A549 (cell line): ENCODE measurements around the gene NSMF. TPM values are rescaled to one million over a fixed set of nuclear protein-coding genes. Genes with fewer than 3 reads are reported as not detected.
A peak's percentile ranks its signal among the peaks of the same experiment; 100 is the strongest.

ENCODE experiments used
- ATAC-seq, 2 experiments: fragments of 200-7000 bp in 1 of 2; fragments of >200 bp in 1 of 2; cut with Nextera tagmentation in 1 of 2; cut with Tn5 transposase in 1 of 2; 3 replicates each; pipeline versions ENCODE4 v1.8.0 to v1.9.1; 2018 to 2020; ENCODE audit warnings: mild to moderate bottlenecking in 1 of 2, moderate library complexity in 1 of 2
- CTCF ChIA-PET: fragments of 300-600 bp; sonication (Branson Sonifier 250); formaldehyde crosslinking; extraction: SDS; loops from one replicate; lab custom pipeline; 2021; ENCODE audit warnings: antibody characterized with exemption, inconsistent platforms; lab: Yijun Ruan, JAX
- POLR2A ChIA-PET: fragments of 350-600 bp; formaldehyde crosslinking; extraction: SDS; loops from one replicate; lab custom pipeline; 2021; ENCODE audit warnings: antibody characterized with exemption, inconsistent platforms; lab: Yijun Ruan, JAX
- DNase-seq, 2 experiments: peaks; one replicate each; pipeline versions ENCODE4 v3.0.0 to v3.0.0-alpha.2; 2011 to 2016; ENCODE audit warnings: low read depth in 1 of 2, low spot score in 1 of 2
- FAIRE-seq: peaks from 2 replicates; lab custom pipeline; 2011; peaks lifted over from hg19 to GRCh38; lab: Jason Lieb, UNC
- H3K27ac ChIP-seq, 2 experiments: fragments of >200 bp; sonication (Bioruptor Twin); formaldehyde crosslinking; 3 replicates each; pipeline ENCODE4 v1.5.1; 2016 to 2017
- H3K4me1 ChIP-seq: fragments of >200 bp; sonication (Bioruptor Twin); formaldehyde crosslinking; 3 replicates; pipeline ENCODE4 v1.6.1; 2016
- H3K4me2 ChIP-seq: fragments of >200 bp; sonication (Bioruptor Twin); formaldehyde crosslinking; 3 replicates; pipeline ENCODE4 v1.6.1; 2016
- H3K4me3 ChIP-seq: fragments of >200 bp; sonication (Bioruptor Twin); formaldehyde crosslinking; 3 replicates; pipeline ENCODE4 v1.5.1; 2016
- H3K9me3 ChIP-seq: fragments of >200 bp; sonication (Bioruptor Twin); formaldehyde crosslinking; 3 replicates; pipeline ENCODE4 v1.6.1; 2016
- CHD2 ChIP-seq: fragments of 150-350 bp; IDR thresholded peaks from 2 replicates; pipeline ENCODE4 v1.6.1; 2014; ENCODE audit warnings: low read length; ENCODE audit not compliant: partially characterized antibody
- CHD4 ChIP-seq: fragments of 200-600 bp; sonication (generic); IDR thresholded peaks from 2 replicates; pipeline ENCODE4 v1.6.1; 2016; ENCODE audit warnings: antibody characterized with exemption, mild to moderate bottlenecking, borderline replicate concordance
- FOSB ChIP-seq: fragments of 250-450 bp; sonication (Bioruptor Pico); IDR thresholded peaks from 2 replicates; pipeline ENCODE4 v1.5.0; 2020; ENCODE audit warnings: mild to moderate bottlenecking, moderate library complexity
- FOXS1 ChIP-seq: fragments of 250-450 bp; sonication (Bioruptor Pico); IDR thresholded peaks from 2 replicates; pipeline ENCODE4 v1.5.0; 2020; ENCODE audit warnings: mild to moderate bottlenecking, moderate library complexity
- HOXA7 ChIP-seq: fragments of 250-450 bp; sonication (Bioruptor Pico); IDR thresholded peaks from 2 replicates; pipeline ENCODE4 v1.5.0; 2020; ENCODE audit warnings: mild to moderate bottlenecking, moderate library complexity
- HOXB13 ChIP-seq: fragments of 250-450 bp; sonication (Bioruptor Pico); IDR thresholded peaks from 2 replicates; pipeline ENCODE4 v1.5.0; 2020; ENCODE audit warnings: low read depth, mild to moderate bottlenecking, moderate library complexity
- JUNB ChIP-seq: fragments of >200 bp; sonication (Bioruptor Twin); formaldehyde crosslinking; IDR thresholded peaks from 2 replicates; pipeline ENCODE4 v1.6.1; 2016
- MAFK ChIP-seq: fragments of 450-650 bp; IDR thresholded peaks from 2 replicates; pipeline ENCODE4 v1.6.1; 2014; ENCODE audit not compliant: partially characterized antibody
- NPAS2 ChIP-seq: fragments of 250-450 bp; sonication (Bioruptor Pico); IDR thresholded peaks from 2 replicates; pipeline ENCODE4 v1.8.0; 2022; ENCODE audit warnings: mild to moderate bottlenecking, moderate library complexity, borderline replicate concordance
- PHF8 ChIP-seq: fragments of 200-600 bp; sonication (generic); IDR thresholded peaks from 2 replicates; pipeline ENCODE4 v1.6.1; 2016; ENCODE audit warnings: low read depth, mild to moderate bottlenecking, antibody characterized with exemption, moderate library complexity, borderline replicate concordance
- RAD21 ChIP-seq, 2 experiments: fragments of >200 bp in 1 of 2; sonication (Bioruptor Twin) in 1 of 2; formaldehyde crosslinking in 1 of 2; IDR thresholded peaks in 1 of 2; conservative IDR thresholded peaks in 1 of 2; 2 replicates in 1 of 2; 3 replicates in 1 of 2; pipeline ENCODE4 v1.6.1; 2012 to 2018; ENCODE audit warnings: inconsistent platforms in 1 of 2
- SMC3 ChIP-seq: fragments of >200 bp; sonication (Bioruptor Twin); formaldehyde crosslinking; IDR thresholded peaks from 3 replicates; pipeline ENCODE4 v1.6.1; 2018; ENCODE audit warnings: inconsistent platforms
- SREBF2 ChIP-seq: fragments of 450-650 bp; IDR thresholded peaks from 2 replicates; pipeline ENCODE4 v1.6.1; 2014; ENCODE audit warnings: mild to moderate bottlenecking, moderate library complexity
- TP53 ChIP-seq: fragments of 250-450 bp; sonication (Bioruptor Pico); IDR thresholded peaks from 2 replicates; pipeline ENCODE4 v1.5.0; 2021; ENCODE audit warnings: mild to moderate bottlenecking, moderate library complexity
- ZNF302 ChIP-seq: fragments of 250-450 bp; sonication (Bioruptor Pico); IDR thresholded peaks from 2 replicates; pipeline ENCODE4 v1.9.0; 2021; ENCODE audit warnings: inconsistent platforms, mild to moderate bottlenecking, moderate library complexity
- WGBS: methylation state at CpG from one replicate; pipeline ENCODE4 v1.1.6; 2017; ENCODE audit errors: missing lambda C conversion rate; 5-methylcytosine and 5-hydroxymethylcytosine counted together
- polyA plus RNA-seq, 4 experiments: library from polyadenylated mRNA; depleted of rRNA in 3 of 4; stranded (reverse); fragments of >200 nt; fragmentation: RNase III in 1 of 4; extraction: RNeasy Plus Mini Kit Qiagen cat#74134 plus additional on column Dnase treatment in 1 of 4; gene quantifications; 2 replicates in 3 of 4; 3 replicates in 1 of 4; pipeline ENCODE4 v1.2.3, GENCODE V29; 2011 to 2017
- TF ChIP-seq, protein P1 (sequence below): fragments of 200-600 bp; sonication (generic); IDR thresholded peaks from 2 replicates; pipeline ENCODE4 v1.6.1; 2016; ENCODE audit warnings: antibody characterized with exemption, mild to moderate bottlenecking, moderate library complexity
- TF ChIP-seq, protein P2 (sequence below): fragments of >200 bp; sonication (Bioruptor Twin); formaldehyde crosslinking; IDR thresholded peaks from 3 replicates; pipeline ENCODE4 v1.5.1; 2016
- TF ChIP-seq, protein P3 (sequence below): IDR thresholded peaks from 2 replicates; pipeline ENCODE4 v1.6.1; 2012
- TF ChIP-seq, protein P4 (sequence below): fragments of 450-650 bp; IDR thresholded peaks from 2 replicates; pipeline ENCODE4 v1.6.1; 2014; ENCODE audit warnings: antibody characterized with exemption
- TF ChIP-seq, protein P5 (sequence below): fragments of 250-450 bp; sonication (Bioruptor Pico); IDR thresholded peaks from 2 replicates; pipeline ENCODE4 v1.5.0; 2021; ENCODE audit warnings: mild to moderate bottlenecking, moderate library complexity, borderline replicate concordance

The NSMF gene
- polyA plus RNA-seq, 2 of the 4 experiments (the other 2 are of a cell fraction), result 16.0 to 29.2 TPM

DNA sequence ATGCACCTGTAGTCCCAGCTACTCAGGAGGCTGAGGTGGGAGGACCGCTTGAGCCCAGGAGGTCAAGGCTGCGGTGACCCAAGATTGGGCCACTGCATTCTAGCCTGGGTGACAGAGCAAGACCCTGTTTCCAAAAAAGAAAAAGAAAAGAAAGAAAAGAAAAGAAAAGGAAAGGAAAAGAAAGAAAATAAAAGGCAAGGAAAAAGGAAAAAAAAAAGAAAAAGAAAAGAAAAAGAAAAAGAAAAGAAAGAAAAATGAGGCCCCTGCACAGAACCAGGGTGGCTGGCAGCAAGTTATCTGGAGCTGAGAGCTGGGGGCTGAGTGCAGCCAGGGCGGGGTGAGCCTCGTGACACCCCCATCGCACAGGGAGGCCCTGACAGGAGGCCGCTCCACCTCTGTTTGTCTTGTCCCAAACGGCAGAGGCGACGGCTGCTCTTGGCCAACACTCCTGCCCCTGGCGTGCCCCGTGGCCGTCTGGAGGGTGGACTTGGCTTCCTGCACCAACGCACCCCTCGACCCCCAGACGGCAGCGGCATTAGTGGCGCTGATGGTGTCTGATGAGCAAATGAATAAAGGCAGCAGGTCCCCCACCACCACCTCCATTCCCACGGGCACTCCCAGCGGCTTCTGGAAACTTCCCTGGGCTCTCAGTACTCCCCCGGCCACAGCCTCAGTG lies 52.9 kb downstream of the NSMF start:
- DNase-seq (no peak), FAIRE-seq (no peak), ATAC-seq (peak; percentile 12 to 19; a peak in 4 of 6 replicates)
- 88% methylated on average over 20 of the region's 20 CpGs for WGBS
- ChIA-PET POLR2A (interaction anchor here (0.7 to 1.1 kb wide), 2 partner anchors 36 to 104 kb away, joined by 3 to 4 read pairs; partner anchors contain the start of gene NRARP), CTCF (interaction anchor here (0.7 to 1.3 kb wide), 4 partner anchors 29 to 119 kb away, joined by 3 to 4 read pairs (median 4); partner anchors contain the start of gene NRARP)
- H3K4me2 ChIP-seq, result peak overlapping the region; percentile 89
- TF ChIP-seq, protein P1, sequence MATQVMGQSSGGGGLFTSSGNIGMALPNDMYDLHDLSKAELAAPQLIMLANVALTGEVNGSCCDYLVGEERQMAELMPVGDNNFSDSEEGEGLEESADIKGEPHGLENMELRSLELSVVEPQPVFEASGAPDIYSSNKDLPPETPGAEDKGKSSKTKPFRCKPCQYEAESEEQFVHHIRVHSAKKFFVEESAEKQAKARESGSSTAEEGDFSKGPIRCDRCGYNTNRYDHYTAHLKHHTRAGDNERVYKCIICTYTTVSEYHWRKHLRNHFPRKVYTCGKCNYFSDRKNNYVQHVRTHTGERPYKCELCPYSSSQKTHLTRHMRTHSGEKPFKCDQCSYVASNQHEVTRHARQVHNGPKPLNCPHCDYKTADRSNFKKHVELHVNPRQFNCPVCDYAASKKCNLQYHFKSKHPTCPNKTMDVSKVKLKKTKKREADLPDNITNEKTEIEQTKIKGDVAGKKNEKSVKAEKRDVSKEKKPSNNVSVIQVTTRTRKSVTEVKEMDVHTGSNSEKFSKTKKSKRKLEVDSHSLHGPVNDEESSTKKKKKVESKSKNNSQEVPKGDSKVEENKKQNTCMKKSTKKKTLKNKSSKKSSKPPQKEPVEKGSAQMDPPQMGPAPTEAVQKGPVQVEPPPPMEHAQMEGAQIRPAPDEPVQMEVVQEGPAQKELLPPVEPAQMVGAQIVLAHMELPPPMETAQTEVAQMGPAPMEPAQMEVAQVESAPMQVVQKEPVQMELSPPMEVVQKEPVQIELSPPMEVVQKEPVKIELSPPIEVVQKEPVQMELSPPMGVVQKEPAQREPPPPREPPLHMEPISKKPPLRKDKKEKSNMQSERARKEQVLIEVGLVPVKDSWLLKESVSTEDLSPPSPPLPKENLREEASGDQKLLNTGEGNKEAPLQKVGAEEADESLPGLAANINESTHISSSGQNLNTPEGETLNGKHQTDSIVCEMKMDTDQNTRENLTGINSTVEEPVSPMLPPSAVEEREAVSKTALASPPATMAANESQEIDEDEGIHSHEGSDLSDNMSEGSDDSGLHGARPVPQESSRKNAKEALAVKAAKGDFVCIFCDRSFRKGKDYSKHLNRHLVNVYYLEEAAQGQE, result no peak
- no peak for TF ChIP-seq JUNB
- no peak for TF ChIP-seq CHD2
- no peak for TF ChIP-seq ZNF302 (CRISPR knock-in tag)
- TF ChIP-seq, protein P2, sequence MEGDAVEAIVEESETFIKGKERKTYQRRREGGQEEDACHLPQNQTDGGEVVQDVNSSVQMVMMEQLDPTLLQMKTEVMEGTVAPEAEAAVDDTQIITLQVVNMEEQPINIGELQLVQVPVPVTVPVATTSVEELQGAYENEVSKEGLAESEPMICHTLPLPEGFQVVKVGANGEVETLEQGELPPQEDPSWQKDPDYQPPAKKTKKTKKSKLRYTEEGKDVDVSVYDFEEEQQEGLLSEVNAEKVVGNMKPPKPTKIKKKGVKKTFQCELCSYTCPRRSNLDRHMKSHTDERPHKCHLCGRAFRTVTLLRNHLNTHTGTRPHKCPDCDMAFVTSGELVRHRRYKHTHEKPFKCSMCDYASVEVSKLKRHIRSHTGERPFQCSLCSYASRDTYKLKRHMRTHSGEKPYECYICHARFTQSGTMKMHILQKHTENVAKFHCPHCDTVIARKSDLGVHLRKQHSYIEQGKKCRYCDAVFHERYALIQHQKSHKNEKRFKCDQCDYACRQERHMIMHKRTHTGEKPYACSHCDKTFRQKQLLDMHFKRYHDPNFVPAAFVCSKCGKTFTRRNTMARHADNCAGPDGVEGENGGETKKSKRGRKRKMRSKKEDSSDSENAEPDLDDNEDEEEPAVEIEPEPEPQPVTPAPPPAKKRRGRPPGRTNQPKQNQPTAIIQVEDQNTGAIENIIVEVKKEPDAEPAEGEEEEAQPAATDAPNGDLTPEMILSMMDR, result no peak
- TF ChIP-seq, protein P3, sequence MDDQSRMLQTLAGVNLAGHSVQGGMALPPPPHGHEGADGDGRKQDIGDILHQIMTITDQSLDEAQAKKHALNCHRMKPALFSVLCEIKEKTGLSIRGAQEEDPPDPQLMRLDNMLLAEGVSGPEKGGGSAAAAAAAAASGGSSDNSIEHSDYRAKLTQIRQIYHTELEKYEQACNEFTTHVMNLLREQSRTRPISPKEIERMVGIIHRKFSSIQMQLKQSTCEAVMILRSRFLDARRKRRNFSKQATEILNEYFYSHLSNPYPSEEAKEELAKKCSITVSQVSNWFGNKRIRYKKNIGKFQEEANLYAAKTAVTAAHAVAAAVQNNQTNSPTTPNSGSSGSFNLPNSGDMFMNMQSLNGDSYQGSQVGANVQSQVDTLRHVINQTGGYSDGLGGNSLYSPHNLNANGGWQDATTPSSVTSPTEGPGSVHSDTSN, result no peak
- TF ChIP-seq RAD21 (conservative IDR thresholded peaks at IDR 0.05 in 1 of 2, IDR thresholded peaks at IDR 0.05 in 1 of 2), result no peak
- TF ChIP-seq CHD4, result no peak
- peak overlapping the region; percentile 35; the same call in 2 of the 3 replicates for H3K4me3 ChIP-seq
- peaks cover 25% of the 10 kb centered on the region for H3K4me1 ChIP-seq
- peak overlapping the region; percentile 58 to 82; a peak in 5 of 6 replicates for H3K27ac ChIP-seq
- H3K9me3 ChIP-seq, result no peaks in the 10 kb centered on the region

DNA sequence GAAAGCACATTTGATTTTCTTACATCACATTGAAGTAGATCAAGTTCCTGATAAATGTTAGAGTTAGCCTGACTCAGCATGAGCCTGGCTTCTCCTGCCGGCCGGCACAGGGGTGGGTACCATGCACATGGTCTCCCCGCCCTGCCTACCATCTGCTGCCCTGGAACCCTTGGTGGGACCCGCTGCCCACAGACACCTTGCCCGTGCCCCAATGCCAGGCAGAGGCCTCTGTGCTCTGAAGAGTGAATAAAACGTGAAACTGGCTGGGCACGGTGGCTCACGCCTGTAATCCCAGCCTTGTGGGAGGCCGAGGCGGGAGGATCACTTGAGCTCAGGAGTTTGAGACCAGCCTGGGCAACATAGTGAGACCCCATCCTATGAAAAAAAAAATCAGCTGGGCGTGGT lies 53.5 kb downstream of the NSMF start:
- POLR2A ChIA-PET, result interaction anchor here (0.7 to 1.1 kb wide), 2 partner anchors 36 to 103 kb away, joined by 3 to 4 read pairs; partner anchors contain the start of gene NRARP
- H3K4me3 ChIP-seq, result no peak overlapping the region
- no peak overlapping the region for H3K4me2 ChIP-seq
- peak overlapping the region in 1 of 2 experiments; percentile 50; a peak in 2 of 6 replicates for H3K27ac ChIP-seq
- DNase-seq (no peak), ATAC-seq (no peak), FAIRE-seq (no peak)
- H3K9me3 ChIP-seq, result no peaks in the 10 kb centered on the region
- H3K4me1 ChIP-seq, result peaks cover 19% of the 10 kb centered on the region
- TF ChIP-seq NPAS2 (no peak), MAFK (peak; percentile 65), ZNF302 (CRISPR knock-in tag) (no peak), FOSB (CRISPR knock-in tag) (no peak)
- CTCF ChIA-PET, result interaction anchor here (0.7 to 1.3 kb wide), 4 partner anchors 29 to 119 kb away, joined by 3 to 4 read pairs (median 4); partner anchors contain the start of gene NRARP
- WGBS, result 82% methylated on average over 8 of the region's 11 CpGs

DNA sequence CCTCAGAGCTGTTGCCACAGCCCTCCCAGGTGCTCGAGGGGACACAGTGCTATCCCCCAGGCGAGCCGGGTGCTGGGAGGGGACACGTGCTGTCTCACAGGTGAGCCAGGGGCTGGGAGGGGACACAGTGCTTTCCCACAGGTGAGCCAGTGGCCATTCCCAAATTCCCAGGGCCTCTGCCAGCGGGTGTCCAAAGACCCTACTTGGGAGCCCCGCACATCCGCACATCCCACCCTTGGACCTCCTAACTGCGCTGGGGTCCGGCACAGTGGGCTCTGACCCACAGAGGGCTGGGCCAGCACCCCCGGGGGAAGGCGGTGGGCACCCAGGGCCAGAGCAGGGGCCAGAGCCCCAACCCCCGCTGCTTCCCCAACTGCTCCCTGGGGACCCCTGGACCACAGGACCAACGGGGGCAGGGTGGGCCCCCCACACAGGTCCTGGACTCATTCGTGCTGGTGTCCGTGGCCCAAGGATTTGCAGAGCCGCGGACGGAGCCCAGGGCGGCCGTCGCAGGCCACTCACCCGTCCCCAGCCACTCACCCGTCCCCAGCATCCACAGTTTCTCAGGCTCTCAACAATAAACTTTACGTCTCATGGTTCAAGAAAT lies 54.1 kb downstream of the NSMF start:
- peaks cover 15% of the 10 kb centered on the region for H3K4me1 ChIP-seq
- H3K9me3 ChIP-seq, result no peaks in the 10 kb centered on the region
- TF ChIP-seq HOXB13 (CRISPR knock-in tag), result no peak
- no peak for TF ChIP-seq SMC3
- no peak for TF ChIP-seq TP53 (CRISPR knock-in tag)
- TF ChIP-seq CHD4, result no peak
- TF ChIP-seq PHF8, result no peak
- TF ChIP-seq, protein P4, sequence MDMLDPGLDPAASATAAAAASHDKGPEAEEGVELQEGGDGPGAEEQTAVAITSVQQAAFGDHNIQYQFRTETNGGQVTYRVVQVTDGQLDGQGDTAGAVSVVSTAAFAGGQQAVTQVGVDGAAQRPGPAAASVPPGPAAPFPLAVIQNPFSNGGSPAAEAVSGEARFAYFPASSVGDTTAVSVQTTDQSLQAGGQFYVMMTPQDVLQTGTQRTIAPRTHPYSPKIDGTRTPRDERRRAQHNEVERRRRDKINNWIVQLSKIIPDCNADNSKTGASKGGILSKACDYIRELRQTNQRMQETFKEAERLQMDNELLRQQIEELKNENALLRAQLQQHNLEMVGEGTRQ, result no peak
- no peak for TF ChIP-seq SREBF2
- TF ChIP-seq, protein P5, sequence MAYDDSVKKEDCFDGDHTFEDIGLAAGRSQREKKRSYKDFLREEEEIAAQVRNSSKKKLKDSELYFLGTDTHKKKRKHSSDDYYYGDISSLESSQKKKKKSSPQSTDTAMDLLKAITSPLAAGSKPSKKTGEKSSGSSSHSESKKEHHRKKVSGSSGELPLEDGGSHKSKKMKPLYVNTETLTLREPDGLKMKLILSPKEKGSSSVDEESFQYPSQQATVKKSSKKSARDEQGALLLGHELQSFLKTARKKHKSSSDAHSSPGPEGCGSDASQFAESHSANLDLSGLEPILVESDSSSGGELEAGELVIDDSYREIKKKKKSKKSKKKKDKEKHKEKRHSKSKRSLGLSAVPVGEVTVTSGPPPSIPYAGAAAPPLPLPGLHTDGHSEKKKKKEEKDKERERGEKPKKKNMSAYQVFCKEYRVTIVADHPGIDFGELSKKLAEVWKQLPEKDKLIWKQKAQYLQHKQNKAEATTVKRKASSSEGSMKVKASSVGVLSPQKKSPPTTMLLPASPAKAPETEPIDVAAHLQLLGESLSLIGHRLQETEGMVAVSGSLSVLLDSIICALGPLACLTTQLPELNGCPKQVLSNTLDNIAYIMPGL (CRISPR knock-in tag), result no peak
- TF ChIP-seq HOXA7 (CRISPR knock-in tag), result no peak
- TF ChIP-seq FOXS1 (CRISPR knock-in tag), result no peak
- H3K27ac ChIP-seq, result peak overlapping the region in 1 of 2 experiments; percentile 34; a peak in 1 of 6 replicates
- WGBS, result 92% methylated on average over 22 of the region's 24 CpGs
- ChIA-PET POLR2A (interaction anchor here (0.8 to 1.1 kb wide), 2 partner anchors 103 kb away, joined by 3 to 4 read pairs; partner anchors contain the start of gene NRARP), CTCF (interaction anchor here (0.9 to 1.7 kb wide), 4 partner anchors 13 to 111 kb away, joined by 3 to 7 read pairs (median 4); partner anchors contain the start of genes EXD3, NOXA1 and NRARP)
- H3K4me2 ChIP-seq, result no peak overlapping the region
- H3K4me3 ChIP-seq, result no peak overlapping the region
- DNase-seq (no peak), ATAC-seq (no peak), FAIRE-seq (no peak)
